ENCODE data around the gene MYPOP. TPM values are rescaled to one million over a fixed set of nuclear protein-coding genes. Genes with fewer than 3 reads are reported as not detected.

MYPOP gene
- total RNA-seq, 1 experiment from 2014 or later, result 10.8 TPM

- Histone ChIP-seq H3K27ac (ENCODE audit: low read depth, low read length) (no peak overlapping the region), H3K79me2 (ENCODE audit: insufficient read depth, low read length) (no peaks in the 10 kb centered on the region), H3K9me2 (ENCODE audit: insufficient read depth) (no peaks in the 10 kb centered on the region), H3K9ac (ENCODE audit: low read length) (no peak overlapping the region), H3K9me3 (ENCODE audit: control insufficient read depth in 1 of 2, insufficient read depth in 1 of 2, low read depth in 1 of 2, low read length in 2 of 2) (no peaks in the 10 kb centered on the region), H3K4me1 (ENCODE audit: control insufficient read depth in 1 of 2, insufficient read depth in 2 of 2, low read length in 2 of 2) (peaks cover 10% of the 10 kb centered on the region in 2 experiments), H3K27me3 (ENCODE audit: insufficient read depth, low read length) (no peaks in the 10 kb centered on the region), H3K4me2 (ENCODE audit: low read length) (no peak overlapping the region), H3K4me3 (replicated peaks in 1 of 2; ENCODE audit: low read depth in 1 of 2, low read length in 2 of 2) (no peak overlapping the region), H3K36me3 (ENCODE audit: control insufficient read depth in 1 of 2, insufficient read depth in 2 of 2, low read length in 2 of 2) (no peaks in the 10 kb centered on the region), H4K20me1 (ENCODE audit: insufficient read depth) (no peaks in the 10 kb centered on the region), H2AFZ (ENCODE audit: low read depth, low read length, poor library complexity, severe bottlenecking) (no peak overlapping the region)
- ATAC-seq (no peak), DNase-seq (ENCODE audit: low read depth, low spot score) (no peak)
- ChIA-PET RAD21 (ENCODE audit: low non-redundant PET in 1 of 2, low total read pairs in 2 of 2, uncharacterized antibody in 2 of 2, unreplicated experiment in 2 of 2) (no interaction called here), POLR2A (no interaction called here), CTCF (interaction anchor here (0.7 kb wide), 1 partner anchor 475 kb away, joined by 4 read pairs; no protein-coding TSS in a partner anchor)
- intact Hi-C loops (cut with micrococcal nuclease), result no loop called here
- no TSS peak for BruUV-seq (replicated peaks)
- TF ChIP-seq ELF1 (IDR thresholded peaks at IDR 0.05; ENCODE audit: borderline replicate concordance, low read depth) (no peak), EZH2 (IDR thresholded peaks at IDR 0.05) (no peak), EZH2phosphoT487 (IDR thresholded peaks at IDR 0.05; ENCODE audit: borderline replicate concordance) (no peak), SP1 (IDR thresholded peaks at IDR 0.05; ENCODE audit: low read depth) (no peak), MAX (IDR thresholded peaks at IDR 0.05) (no peak), POLR2AphosphoS5 (IDR thresholded peaks at IDR 0.05; ENCODE audit: low read depth, low read length) (no peak)
These were observed 17.3 kb upstream of the MYPOP start for GRCh38 chr19:45919678-45920077.

- ATAC-seq, result no peak
- RAD21 ChIA-PET (ENCODE audit: low non-redundant PET in 1 of 2, low total read pairs in 2 of 2, uncharacterized antibody in 2 of 2, unreplicated experiment in 2 of 2), result no interaction called here
- no peak overlapping the region for H3K4me3 ChIP-seq (replicated peaks in 1 of 2; ENCODE audit: low read depth in 1 of 2, low read length in 2 of 2)
- H3K4me1 ChIP-seq (ENCODE audit: control insufficient read depth in 1 of 2, insufficient read depth in 2 of 2, low read length in 2 of 2), result peaks cover 4 to 9% of the 10 kb centered on the region in 2 experiments; a peak in 3 of 4 replicates
- H3K9me2 ChIP-seq (ENCODE audit: insufficient read depth), result no peaks in the 10 kb centered on the region
- H3K36me3 ChIP-seq (ENCODE audit: control insufficient read depth in 1 of 2, insufficient read depth in 2 of 2, low read length in 2 of 2), result no peaks in the 10 kb centered on the region
- no peak for DNase-seq (ENCODE audit: low read depth, low spot score)
- no peak overlapping the region for H3K27ac ChIP-seq (ENCODE audit: low read depth, low read length)
- H3K9me3 ChIP-seq (ENCODE audit: control insufficient read depth in 1 of 2, insufficient read depth in 1 of 2, low read depth in 1 of 2, low read length in 2 of 2), result no peaks in the 10 kb centered on the region
- CTCF ChIA-PET, result no interaction called here
- H3K27me3 ChIP-seq (ENCODE audit: insufficient read depth, low read length), result no peaks in the 10 kb centered on the region
- no peak overlapping the region for H3K9ac ChIP-seq (ENCODE audit: low read length)
- no peaks in the 10 kb centered on the region for H3K79me2 ChIP-seq (ENCODE audit: insufficient read depth, low read length)
- no peak overlapping the region for H3K4me2 ChIP-seq (ENCODE audit: low read length)
- no peaks in the 10 kb centered on the region for H4K20me1 ChIP-seq (ENCODE audit: insufficient read depth)
- no TSS peak for BruUV-seq (replicated peaks)
- intact Hi-C loops (cut with micrococcal nuclease), result no loop called here
- no peak overlapping the region for H2AFZ ChIP-seq (ENCODE audit: low read depth, low read length, poor library complexity, severe bottlenecking)
- TF ChIP-seq POLR2A (IDR thresholded peaks at IDR 0.05; ENCODE audit: borderline replicate concordance, extremely low read depth, insufficient read depth, insufficient read length), result no peak
- no peak for TF ChIP-seq MAX (IDR thresholded peaks at IDR 0.05)
- TF ChIP-seq ZNF274 (IDR thresholded peaks at IDR 0.05; ENCODE audit: low read depth, low read length), result no peak
- TF ChIP-seq ZBTB33 (IDR thresholded peaks at IDR 0.05; ENCODE audit: extremely low read depth, insufficient replicate concordance, low read length), result no peak
- POLR2A ChIA-PET, result no interaction called here
These were observed 16.3 kb upstream of the MYPOP start for GRCh38 chr19:45918721-45919120.
